D721Med (cell line): Measurements from ENCODE around the gene CNIH3.

Experiments
- DNase-seq: peaks from one replicate; pipeline ENCODE4 v3.0.0; 2011; ENCODE audit warnings: low spot score; ENCODE audit not compliant: insufficient read length
- FAIRE-seq: peaks from 2 replicates; lab custom pipeline; 2011; peaks lifted over from hg19 to GRCh38; lab: Jason Lieb, UNC
- TF ChIP-seq, protein P1 (sequence below): IDR thresholded peaks from 2 replicates; pipeline ENCODE4 v1.5.1; 2012; ENCODE audit warnings: mild to moderate bottlenecking, control low read depth; ENCODE audit not compliant: insufficient read depth; ENCODE audit errors: missing control alignments

Gene CNIH3

DNA sequence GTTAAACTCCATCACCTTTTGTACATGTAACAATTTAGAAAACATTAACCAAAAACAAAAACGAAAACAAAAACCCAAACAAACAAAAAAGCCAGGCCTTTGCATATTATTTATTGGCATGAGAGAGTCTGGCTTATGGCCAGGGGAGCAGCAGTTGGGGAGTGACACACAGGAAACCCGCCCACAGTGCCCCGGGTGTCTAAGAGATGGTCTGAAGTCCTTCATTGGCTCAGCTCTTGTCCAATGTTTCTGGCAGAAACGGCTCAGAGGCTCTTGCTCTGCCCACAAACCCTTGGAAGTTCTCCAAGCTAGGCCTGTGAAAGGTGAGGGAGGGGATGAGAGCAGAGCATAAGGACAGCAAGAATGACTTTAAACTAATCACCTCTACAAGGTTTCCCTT, 131.5 kb downstream of the CNIH3 start:
- FAIRE-seq = no peak
- TF ChIP-seq, protein P1, sequence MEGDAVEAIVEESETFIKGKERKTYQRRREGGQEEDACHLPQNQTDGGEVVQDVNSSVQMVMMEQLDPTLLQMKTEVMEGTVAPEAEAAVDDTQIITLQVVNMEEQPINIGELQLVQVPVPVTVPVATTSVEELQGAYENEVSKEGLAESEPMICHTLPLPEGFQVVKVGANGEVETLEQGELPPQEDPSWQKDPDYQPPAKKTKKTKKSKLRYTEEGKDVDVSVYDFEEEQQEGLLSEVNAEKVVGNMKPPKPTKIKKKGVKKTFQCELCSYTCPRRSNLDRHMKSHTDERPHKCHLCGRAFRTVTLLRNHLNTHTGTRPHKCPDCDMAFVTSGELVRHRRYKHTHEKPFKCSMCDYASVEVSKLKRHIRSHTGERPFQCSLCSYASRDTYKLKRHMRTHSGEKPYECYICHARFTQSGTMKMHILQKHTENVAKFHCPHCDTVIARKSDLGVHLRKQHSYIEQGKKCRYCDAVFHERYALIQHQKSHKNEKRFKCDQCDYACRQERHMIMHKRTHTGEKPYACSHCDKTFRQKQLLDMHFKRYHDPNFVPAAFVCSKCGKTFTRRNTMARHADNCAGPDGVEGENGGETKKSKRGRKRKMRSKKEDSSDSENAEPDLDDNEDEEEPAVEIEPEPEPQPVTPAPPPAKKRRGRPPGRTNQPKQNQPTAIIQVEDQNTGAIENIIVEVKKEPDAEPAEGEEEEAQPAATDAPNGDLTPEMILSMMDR = no peak
- DNase-seq = no peak

DNA sequence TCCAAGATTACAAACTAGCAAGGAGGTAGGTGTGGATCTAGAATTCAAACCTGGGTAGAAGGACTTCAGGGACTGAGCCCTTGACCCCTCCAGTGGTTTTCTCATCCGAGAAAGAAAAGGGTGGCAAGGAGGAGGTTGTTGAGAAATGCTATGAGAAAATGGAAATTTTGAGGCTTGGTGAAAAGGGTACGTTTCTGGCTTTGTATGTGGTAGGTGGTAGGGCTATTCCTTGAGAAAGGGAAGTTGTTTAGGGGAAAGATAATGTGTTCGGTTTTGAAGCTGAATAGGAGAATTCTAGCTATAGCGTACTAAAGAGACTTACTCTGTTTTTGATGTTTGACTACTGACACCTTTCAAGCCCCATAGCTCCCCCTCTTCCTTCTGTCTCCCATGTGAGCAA, 133.8 kb downstream of the CNIH3 start:
- no peak for FAIRE-seq
- TF ChIP-seq, protein P1 = no peak
- no peak for DNase-seq

DNA sequence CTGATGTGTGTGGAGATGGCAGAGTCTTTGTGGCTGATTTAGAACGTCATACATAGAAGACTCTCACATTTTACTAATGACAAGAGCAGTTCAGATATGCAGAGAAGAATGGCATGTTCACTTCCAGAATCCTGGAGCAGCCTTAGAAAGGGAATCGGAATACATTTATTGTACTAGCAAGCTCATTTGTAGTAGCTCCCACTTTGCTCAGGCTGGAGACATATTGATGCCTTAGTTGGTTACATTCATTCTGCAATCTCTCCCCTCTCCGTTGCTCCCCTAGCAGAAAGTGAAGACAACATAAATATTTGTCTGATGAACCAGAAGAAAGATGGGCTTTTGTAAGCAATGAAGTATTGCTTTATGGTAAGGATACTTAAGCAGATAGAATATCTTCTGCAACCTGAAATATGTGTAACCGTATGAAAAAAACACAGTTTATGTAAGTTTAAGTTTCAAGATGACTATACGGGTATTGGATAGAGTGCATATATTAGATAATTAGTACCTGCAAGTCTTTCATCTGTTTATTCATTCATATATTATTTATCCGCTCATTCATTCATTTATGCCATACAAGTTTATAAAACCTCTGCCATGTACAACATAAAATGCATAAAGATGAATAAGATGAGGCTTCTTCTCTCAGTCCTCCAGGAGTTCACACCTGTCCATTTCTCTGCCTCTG, 135.7 kb downstream of the CNIH3 start:
- TF ChIP-seq, protein P1 = no peak
- no peak for FAIRE-seq
- DNase-seq = no peak

DNA sequence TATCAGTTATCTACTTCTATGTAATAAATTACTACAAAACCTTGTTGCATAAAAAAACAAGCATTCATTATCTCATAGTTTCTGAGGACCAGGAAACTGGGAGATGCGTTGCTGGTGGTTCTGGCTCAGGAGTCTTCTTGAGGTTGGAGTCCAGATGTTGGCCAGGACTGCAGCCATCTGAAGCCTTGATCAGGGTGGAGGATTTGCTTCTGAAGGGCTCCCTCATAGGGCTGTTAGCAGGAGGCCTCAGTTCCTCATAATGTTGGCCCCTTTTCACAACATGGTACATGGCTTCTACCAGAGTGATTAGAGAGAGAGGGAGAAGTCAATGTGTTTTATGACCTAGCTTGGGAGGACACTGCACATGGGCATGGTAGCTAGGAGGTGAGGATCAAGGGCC, 137.4 kb downstream of the CNIH3 start:
- TF ChIP-seq, protein P1 = no peak
- DNase-seq (no peak), FAIRE-seq (no peak)

DNA sequence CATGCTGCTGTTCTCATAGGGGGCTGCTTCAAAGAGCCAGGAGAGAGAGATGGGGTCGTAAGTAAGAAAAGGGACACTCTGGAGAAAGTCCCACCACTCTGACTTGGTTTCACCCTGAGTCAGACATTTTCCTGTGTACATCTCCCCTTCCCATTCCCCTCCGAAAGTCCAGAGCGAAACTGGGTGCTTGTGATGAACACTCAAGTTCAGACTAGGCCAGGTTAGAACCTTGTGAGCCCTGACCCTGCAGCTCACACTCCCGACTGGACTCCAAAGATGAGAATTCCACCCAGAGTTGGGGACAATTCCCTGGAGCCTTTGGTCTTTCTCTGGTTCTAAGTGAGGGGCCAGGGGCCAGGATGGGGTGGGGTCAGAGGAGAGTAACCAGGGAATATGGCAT, 139.5 kb downstream of the CNIH3 start:
- no peak for DNase-seq
- no peak for FAIRE-seq
- TF ChIP-seq, protein P1 = no peak

DNA sequence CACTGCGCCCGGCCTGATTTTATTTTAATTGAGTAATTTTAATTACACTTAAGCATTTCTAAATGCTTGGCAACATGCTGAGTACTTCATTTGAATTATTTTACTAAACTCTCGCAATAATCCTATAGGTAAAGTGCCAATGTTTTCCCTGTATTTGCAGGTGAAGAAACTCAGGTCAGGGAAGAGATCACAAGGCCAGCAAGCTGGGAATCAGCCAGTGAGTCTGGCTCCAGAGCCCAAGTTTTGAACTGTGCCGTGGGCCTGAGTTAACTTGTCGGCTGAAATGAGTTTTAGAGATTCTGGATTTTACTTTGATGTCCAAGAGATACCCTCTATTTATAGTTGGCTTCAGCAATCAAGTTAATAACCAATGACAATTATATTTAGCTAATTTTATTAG, 141.4 kb downstream of the CNIH3 start:
- FAIRE-seq (no peak), DNase-seq (no peak)
- TF ChIP-seq, protein P1 = no peak

DNA sequence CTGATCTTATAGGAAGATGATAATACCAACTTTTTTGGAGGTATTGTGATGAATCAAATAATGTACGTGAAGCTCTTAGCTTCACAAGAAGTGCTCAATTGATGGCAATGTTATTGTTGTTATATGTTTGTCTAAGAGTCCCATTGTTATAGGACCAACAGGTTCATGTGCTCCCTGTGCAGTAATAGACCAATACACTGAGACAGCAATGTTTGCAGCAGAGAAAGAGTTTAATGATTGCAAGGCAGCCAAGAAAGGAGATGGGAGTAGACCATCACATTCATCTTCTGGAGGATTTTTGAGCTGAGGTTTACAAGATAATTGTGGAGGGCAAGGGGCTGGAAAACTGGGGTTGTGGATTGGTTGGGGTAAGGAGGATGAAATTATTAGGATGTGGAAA, 143.0 kb downstream of the CNIH3 start:
- TF ChIP-seq, protein P1 = no peak
- FAIRE-seq (no peak), DNase-seq (no peak)
